Type B pancreatic cell (in vitro differentiated cells): ENCODE data around the gene IFT20. TPM values are rescaled to one million over a fixed set of nuclear protein-coding genes. Genes with fewer than 3 reads are reported as not detected.

ENCODE experiments used
- DNase-seq: peaks from one replicate; pipeline ENCODE4 v3.0.0; 2021; ENCODE audit warnings: mixed read lengths; ENCODE audit not compliant: unreplicated experiment; ENCODE audit errors: extremely low spot score
- H3K27ac Mint-ChIP-seq: 2 replicates; pipeline ENCODE4 v1.8.0; 2021; ENCODE audit warnings: mild to moderate bottlenecking, mixed read lengths
- H3K27me3 Mint-ChIP-seq: 2 replicates; pipeline ENCODE4 v1.8.0; 2021; ENCODE audit warnings: mixed read lengths
- H3K36me3 Mint-ChIP-seq: 2 replicates; pipeline ENCODE4 v1.8.0; 2021; ENCODE audit warnings: mixed read lengths
- H3K4me1 Mint-ChIP-seq: one replicate; pipeline ENCODE4 v1.8.0; 2021; ENCODE audit warnings: mixed read lengths; ENCODE audit not compliant: unreplicated experiment
- H3K4me3 Mint-ChIP-seq: 2 replicates; pipeline ENCODE4 v1.8.0; 2021; ENCODE audit warnings: mild to moderate bottlenecking, mixed read lengths
- H3K9me3 Mint-ChIP-seq: 2 replicates; pipeline ENCODE4 v1.8.0; 2021; ENCODE audit warnings: mixed read lengths
- total RNA-seq: library from RNA; stranded (reverse); gene quantifications from 2 replicates; pipeline ENCODE4 v1.2.1, GENCODE V29; 2021; ENCODE audit warnings: low replicate concordance
- TF ChIP-seq, protein P1 (sequence below): fragments of 200-600 bp; sonication (generic); conservative IDR thresholded peaks from 2 replicates; pipeline ENCODE4 v1.5.0; 2021; ENCODE audit warnings: antibody characterized with exemption, mild to moderate bottlenecking

Gene IFT20
- total RNA-seq, 1 donor from 2014 or later, result 43.6 TPM

DNA sequence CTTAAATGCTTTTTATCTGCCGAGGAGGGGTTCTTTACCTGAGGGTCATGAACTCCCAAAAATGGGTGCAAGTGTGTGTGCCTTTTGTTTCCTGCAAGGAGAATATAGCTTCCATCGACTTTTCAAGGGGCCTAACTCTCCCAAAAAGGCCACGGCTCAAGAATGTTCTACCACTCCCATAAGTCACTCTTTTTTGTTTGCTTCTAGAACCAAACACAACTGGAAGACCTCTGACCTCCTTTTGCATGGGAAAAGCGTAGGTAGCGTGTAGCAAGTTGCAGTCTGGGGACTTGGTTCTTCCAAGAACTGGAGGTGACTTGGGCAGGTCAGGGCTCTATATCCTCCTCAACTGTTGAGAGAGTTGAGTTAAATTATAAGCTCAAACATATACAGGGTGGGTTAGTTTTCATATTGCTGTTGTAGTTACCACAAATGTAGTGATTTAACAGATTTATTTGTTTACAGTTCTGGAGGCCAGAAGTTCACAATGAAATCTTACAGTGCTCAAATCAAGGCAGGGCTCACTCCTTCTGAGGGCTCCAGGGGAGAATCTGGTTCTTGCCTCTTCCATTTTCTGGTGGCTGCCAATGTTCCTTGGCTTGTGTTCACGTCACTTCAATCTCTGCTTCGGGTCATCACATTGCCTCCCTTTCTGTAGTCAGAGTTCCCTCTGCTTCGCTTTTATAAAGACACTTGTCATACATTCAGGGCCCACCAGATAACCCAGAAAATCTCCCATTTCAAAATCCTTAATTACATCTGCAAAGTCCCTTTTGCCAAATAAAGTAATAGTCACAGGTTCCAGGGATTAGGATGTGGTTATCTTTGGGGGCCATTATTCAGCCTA, 14.8 kb downstream of the IFT20 start:
- no peaks in the 10 kb centered on the region for H3K27me3 Mint-ChIP-seq
- TF ChIP-seq, protein P1, sequence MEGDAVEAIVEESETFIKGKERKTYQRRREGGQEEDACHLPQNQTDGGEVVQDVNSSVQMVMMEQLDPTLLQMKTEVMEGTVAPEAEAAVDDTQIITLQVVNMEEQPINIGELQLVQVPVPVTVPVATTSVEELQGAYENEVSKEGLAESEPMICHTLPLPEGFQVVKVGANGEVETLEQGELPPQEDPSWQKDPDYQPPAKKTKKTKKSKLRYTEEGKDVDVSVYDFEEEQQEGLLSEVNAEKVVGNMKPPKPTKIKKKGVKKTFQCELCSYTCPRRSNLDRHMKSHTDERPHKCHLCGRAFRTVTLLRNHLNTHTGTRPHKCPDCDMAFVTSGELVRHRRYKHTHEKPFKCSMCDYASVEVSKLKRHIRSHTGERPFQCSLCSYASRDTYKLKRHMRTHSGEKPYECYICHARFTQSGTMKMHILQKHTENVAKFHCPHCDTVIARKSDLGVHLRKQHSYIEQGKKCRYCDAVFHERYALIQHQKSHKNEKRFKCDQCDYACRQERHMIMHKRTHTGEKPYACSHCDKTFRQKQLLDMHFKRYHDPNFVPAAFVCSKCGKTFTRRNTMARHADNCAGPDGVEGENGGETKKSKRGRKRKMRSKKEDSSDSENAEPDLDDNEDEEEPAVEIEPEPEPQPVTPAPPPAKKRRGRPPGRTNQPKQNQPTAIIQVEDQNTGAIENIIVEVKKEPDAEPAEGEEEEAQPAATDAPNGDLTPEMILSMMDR, result no peak
- H3K27ac Mint-ChIP-seq, result peak overlapping the region; percentile 75
- peak overlapping the region; percentile 97 for H3K4me3 Mint-ChIP-seq
- H3K4me1 Mint-ChIP-seq, result peaks cover 50% of the 10 kb centered on the region
- H3K9me3 Mint-ChIP-seq, result no peaks in the 10 kb centered on the region
- peaks cover 8% of the 10 kb centered on the region for H3K36me3 Mint-ChIP-seq
- no peak for DNase-seq

DNA sequence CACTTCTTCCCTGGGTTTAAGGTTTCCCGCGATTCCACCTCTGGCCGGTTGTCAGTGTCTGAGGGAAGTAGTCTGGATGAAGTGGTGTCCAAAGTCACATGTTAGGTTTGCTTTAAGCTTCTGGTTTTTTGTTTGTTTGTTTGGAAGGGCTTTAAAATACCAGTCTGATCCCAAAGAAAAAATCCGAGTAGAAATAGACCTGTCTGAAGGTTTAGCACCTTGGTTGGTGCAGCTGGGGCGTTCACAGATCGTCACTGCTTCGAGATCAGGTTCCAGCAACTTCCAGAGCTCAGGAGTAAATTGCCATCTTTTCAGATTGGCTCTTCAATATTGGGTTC, 15.7 kb downstream of the IFT20 start:
- Mint-ChIP-seq H3K36me3 (peaks cover 6% of the 10 kb centered on the region), H3K27me3 (no peaks in the 10 kb centered on the region), H3K27ac (peak overlapping the region; percentile 75), H3K9me3 (no peaks in the 10 kb centered on the region), H3K4me3 (peak overlapping the region; percentile 97), H3K4me1 (peaks cover 41% of the 10 kb centered on the region)
- TF ChIP-seq, protein P1, result peak; percentile 10
- no peak for DNase-seq

DNA sequence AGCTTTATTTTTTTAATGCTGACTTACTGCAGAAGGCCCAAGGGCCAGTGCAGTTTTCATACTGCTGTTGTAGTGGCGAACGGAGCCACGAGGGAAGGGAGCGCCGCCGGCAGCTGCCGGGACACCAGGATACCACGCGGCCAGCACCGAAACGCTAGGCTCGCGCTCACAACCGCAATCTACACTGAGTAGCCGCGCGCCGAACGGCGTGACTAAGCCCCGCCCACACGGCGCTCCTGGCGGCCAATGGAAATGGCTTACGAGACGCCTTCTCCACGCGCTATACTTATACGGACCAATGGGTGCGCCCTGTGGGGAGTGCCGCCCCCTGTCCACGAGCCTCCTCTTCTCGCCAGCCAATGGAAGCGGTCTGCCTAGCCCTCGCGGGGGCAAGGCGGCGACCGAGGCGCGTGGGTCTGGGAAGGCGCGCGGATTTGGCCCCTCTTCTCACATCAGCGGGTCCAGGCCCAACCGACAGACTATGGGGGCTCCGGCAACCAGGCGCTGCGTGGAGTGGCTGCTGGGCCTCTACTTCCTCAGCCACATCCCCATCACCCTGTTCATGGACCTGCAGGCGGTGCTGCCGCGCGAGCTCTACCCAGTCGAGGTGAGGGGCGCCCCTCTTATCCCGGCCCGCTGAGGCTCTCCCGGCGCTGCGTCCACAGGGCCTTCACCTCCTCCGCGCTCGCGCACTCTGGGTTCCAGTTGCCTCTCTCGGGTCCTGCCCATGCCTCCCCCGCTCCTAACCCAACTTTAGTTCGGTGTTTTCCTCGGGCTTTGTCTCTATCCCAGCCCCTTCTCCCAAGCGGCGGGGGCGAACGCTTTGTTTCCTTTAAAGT, 16.3 kb downstream of the IFT20 start, which contains the start of gene TMEM97:
TSS of gene TMEM97 (plus strand) at position 442 of the 839 bp plus-strand sequence. CDS start at position 482, 40 bp downstream.
- no peaks in the 10 kb centered on the region for H3K27me3 Mint-ChIP-seq
- H3K9me3 Mint-ChIP-seq, result no peaks in the 10 kb centered on the region
- TF ChIP-seq, protein P1, result peak; percentile 9

DNA sequence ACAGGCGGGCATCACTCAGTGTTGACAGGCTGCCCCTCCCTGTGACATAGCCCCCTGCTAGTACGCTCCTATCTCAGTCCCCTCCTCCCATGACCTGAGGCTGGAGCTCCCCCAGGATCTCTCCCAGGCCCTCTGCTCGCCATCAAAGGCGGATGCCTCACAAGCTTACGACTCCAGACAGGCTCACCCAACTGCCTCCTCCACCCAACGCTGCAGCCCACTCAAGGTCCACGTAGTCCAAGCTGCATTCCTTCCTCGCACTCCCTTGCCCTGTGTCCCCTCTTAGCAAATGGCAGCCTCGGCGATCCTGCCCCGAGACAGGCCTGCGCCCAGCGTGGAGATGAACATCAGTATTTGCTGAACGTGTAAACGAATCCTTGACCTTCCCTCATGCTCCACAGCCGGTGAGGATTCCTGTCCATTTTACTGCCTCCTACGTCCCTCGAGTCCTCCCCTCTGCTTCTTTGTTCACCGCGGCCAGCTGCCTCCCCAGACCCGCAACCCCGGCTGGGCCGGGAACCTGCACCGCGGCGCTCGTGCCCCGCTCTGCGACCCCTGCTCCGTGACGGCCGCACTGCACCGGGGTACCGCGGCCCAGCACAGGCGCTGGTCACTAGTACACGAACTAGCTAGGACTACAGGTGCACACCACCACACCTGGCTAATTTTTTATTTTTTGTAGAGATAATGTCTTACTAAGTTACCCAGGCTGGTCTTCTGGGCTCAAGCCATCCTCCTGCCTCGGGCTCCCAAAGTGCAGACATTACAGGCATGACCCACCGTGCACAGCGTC, 17.1 kb downstream of the IFT20 start:
- no peak for DNase-seq
- Mint-ChIP-seq H3K9me3 (no peaks in the 10 kb centered on the region), H3K27me3 (no peaks in the 10 kb centered on the region), H3K4me3 (peak overlapping the region; percentile 97), H3K36me3 (peaks cover 6% of the 10 kb centered on the region), H3K27ac (peak overlapping the region; percentile 75), H3K4me1 (peaks cover 36% of the 10 kb centered on the region)
- TF ChIP-seq, protein P1, result no peak

More for the DNA sequence above, 16.3 kb downstream of the IFT20 start, which contains the start of gene TMEM97:
- H3K36me3 Mint-ChIP-seq, result peaks cover 6% of the 10 kb centered on the region
- H3K27ac Mint-ChIP-seq, result peak within 1 kb of the TSS; percentile 75
- peaks cover 37% of the 10 kb centered on the region for H3K4me1 Mint-ChIP-seq
- DNase-seq, result peak; percentile 96
- peak within 1 kb of the TSS; percentile 97 for H3K4me3 Mint-ChIP-seq
